ENCODE measurements around the gene IL17RC.

DNA sequence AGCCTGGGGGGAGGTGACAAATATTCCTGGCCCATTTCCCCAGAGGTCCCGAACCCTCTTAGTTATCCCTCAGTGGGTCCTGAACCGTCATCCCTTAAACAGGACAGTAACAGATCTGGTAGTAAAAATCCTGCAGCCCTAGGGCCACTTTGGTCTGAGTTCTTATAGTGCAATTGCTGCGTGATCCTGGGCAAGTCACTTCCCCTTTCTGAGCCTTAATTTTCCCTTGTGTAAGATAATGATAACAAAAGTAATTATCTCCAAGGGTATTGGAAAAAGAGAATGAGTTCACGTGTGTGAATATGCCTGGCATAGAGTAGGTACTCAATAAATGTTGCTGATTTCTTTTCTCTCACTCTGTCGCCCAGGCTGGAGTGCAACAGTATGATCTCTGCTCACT is 29.4 kb upstream of the IL17RC start:
- TF ChIP-seq, protein P1, sequence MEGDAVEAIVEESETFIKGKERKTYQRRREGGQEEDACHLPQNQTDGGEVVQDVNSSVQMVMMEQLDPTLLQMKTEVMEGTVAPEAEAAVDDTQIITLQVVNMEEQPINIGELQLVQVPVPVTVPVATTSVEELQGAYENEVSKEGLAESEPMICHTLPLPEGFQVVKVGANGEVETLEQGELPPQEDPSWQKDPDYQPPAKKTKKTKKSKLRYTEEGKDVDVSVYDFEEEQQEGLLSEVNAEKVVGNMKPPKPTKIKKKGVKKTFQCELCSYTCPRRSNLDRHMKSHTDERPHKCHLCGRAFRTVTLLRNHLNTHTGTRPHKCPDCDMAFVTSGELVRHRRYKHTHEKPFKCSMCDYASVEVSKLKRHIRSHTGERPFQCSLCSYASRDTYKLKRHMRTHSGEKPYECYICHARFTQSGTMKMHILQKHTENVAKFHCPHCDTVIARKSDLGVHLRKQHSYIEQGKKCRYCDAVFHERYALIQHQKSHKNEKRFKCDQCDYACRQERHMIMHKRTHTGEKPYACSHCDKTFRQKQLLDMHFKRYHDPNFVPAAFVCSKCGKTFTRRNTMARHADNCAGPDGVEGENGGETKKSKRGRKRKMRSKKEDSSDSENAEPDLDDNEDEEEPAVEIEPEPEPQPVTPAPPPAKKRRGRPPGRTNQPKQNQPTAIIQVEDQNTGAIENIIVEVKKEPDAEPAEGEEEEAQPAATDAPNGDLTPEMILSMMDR (IDR thresholded peaks at IDR 0.05) = no peak
- no peak for TF ChIP-seq POLR2A (IDR thresholded peaks at IDR 0.05)
